Right atrium auricular region (tissue), 2 donors: ENCODE results near the gene HOXA7. TPM values are rescaled to one million over a fixed set of nuclear protein-coding genes. Genes with fewer than 3 reads are reported as not detected.

Experiments used
- DNase-seq: peaks from one replicate; pipeline ENCODE4 v3.0.0-alpha.2; 2019; ENCODE audit warnings: low spot score
- H3K27ac ChIP-seq, 2 donors: fragments of 200-600 bp; sonication (generic); 1 replicate in 1 of 2; 2 replicates in 1 of 2; pipeline ENCODE4 v1.5.1; 2016 to 2019
- H3K27me3 ChIP-seq, 2 donors: fragments of 200-600 bp; sonication (generic); one replicate each; pipeline versions ENCODE4 v1.5.1 to v1.6.0; 2017 to 2019
- H3K36me3 ChIP-seq: fragments of 200-600 bp; sonication (generic); one replicate; pipeline ENCODE4 v1.5.1; 2016
- H3K4me1 ChIP-seq, 2 donors: fragments of 200-600 bp; sonication (generic); one replicate each; pipeline versions ENCODE4 v1.5.1 to v1.6.0; 2017 to 2019
- H3K4me3 ChIP-seq, 2 donors: fragments of 200-600 bp; sonication (generic); 1 replicate in 1 of 2; 2 replicates in 1 of 2; pipeline ENCODE4 v1.5.1; 2017 to 2019; ENCODE audit warnings: mild to moderate bottlenecking in 1 of 2, moderate library complexity in 1 of 2
- H3K9me3 ChIP-seq, 2 donors: fragments of 200-600 bp; sonication (generic); one replicate each; pipeline ENCODE4 v1.5.1; 2019
- CTCF ChIP-seq, 2 donors: fragments of 200-600 bp; sonication (generic); IDR thresholded peaks; one replicate each; pipeline ENCODE4 v1.5.1; 2019; ENCODE audit warnings: antibody characterized with exemption in 2 of 2
- total RNA-seq, 2 donors: library from RNA; depleted of rRNA; stranded (reverse); fragments of >200 nt; gene quantifications; one replicate each; pipeline ENCODE4 v1.1.0, GENCODE V29; 2016

HOXA7 gene
- total RNA-seq, 2 donors from 2014 or later, result not detected

GRCh38 chr7:27123477-27124053, 32.9 kb downstream of the HOXA7 start:
- TF ChIP-seq CTCF (IDR thresholded peaks at IDR 0.05), result no peak
- H3K27ac ChIP-seq, result no peak overlapping the region
- peaks cover 8 to 27% of the 10 kb centered on the region in 2 donors for H3K27me3 ChIP-seq
- H3K4me3 ChIP-seq, result no peak overlapping the region
- no peaks in the 10 kb centered on the region for H3K9me3 ChIP-seq
- DNase-seq, result no peak
- H3K4me1 ChIP-seq, result no peaks in the 10 kb centered on the region
- no peaks in the 10 kb centered on the region for H3K36me3 ChIP-seq

- peaks cover 8 to 32% of the 10 kb centered on the region in 2 donors for H3K27me3 ChIP-seq
- no peak for TF ChIP-seq CTCF (IDR thresholded peaks at IDR 0.05)
- no peak for DNase-seq
- H3K36me3 ChIP-seq, result no peaks in the 10 kb centered on the region
- no peaks in the 10 kb centered on the region for H3K9me3 ChIP-seq
- no peak overlapping the region for H3K27ac ChIP-seq
- H3K4me3 ChIP-seq, result no peak overlapping the region
- H3K4me1 ChIP-seq, result peaks cover 0 to 2% of the 10 kb centered on the region in 2 donors
Observed at GRCh38 chr7:27123007-27123476, 33.4 kb downstream of the HOXA7 start.

- Histone ChIP-seq H3K36me3 (no peaks in the 10 kb centered on the region), H3K4me3 (no peak overlapping the region), H3K27ac (no peak overlapping the region), H3K9me3 (no peaks in the 10 kb centered on the region), H3K27me3 (peaks cover 8 to 38% of the 10 kb centered on the region in 2 donors), H3K4me1 (peaks cover 0 to 10% of the 10 kb centered on the region in 2 donors)
- DNase-seq, result no peak
- no peak for TF ChIP-seq CTCF (IDR thresholded peaks at IDR 0.05)
Observed at GRCh38 chr7:27122077-27122910, 34.2 kb downstream of the HOXA7 start.

- DNase-seq, result no peak
- Histone ChIP-seq H3K9me3 (no peaks in the 10 kb centered on the region), H3K36me3 (no peaks in the 10 kb centered on the region), H3K27ac (no peak overlapping the region), H3K4me3 (no peak overlapping the region), H3K27me3 (peaks cover 8 to 38% of the 10 kb centered on the region in 2 donors), H3K4me1 (peaks cover 0 to 12% of the 10 kb centered on the region in 2 donors)
- TF ChIP-seq CTCF (IDR thresholded peaks at IDR 0.05), result no peak
Observed at GRCh38 chr7:27121684-27122076, 34.8 kb downstream of the HOXA7 start.

GRCh38 chr7:27119412-27119911, 37.0 kb downstream of the HOXA7 start:
- Histone ChIP-seq H3K27me3 (peaks cover 17 to 43% of the 10 kb centered on the region in 2 donors), H3K4me3 (no peak overlapping the region), H3K27ac (no peak overlapping the region), H3K4me1 (peaks cover 0 to 23% of the 10 kb centered on the region in 2 donors), H3K9me3 (no peaks in the 10 kb centered on the region), H3K36me3 (no peaks in the 10 kb centered on the region)
- DNase-seq, result no peak
- TF ChIP-seq CTCF (IDR thresholded peaks at IDR 0.05), result no peak
